Uterus (tissue), 4 donors: Measurements from ENCODE around the gene SINHCAF. TPM values are rescaled to one million over a fixed set of nuclear protein-coding genes. Genes with fewer than 3 reads are reported as not detected.
A peak's percentile ranks its signal among the peaks of the same experiment; 100 is the strongest.

ENCODE experiments used
- DNase-seq, 2 donors: peaks; one replicate each; pipeline ENCODE4 v3.0.0-alpha.2; 2019 to 2020
- H3K27ac ChIP-seq, 2 donors: fragments of 200-600 bp; sonication (generic); 1 replicate in 1 of 2; 2 replicates in 1 of 2; pipeline ENCODE4 v1.5.1; 2016 to 2018
- H3K27me3 ChIP-seq, 2 donors: fragments of 200-600 bp; sonication (generic); one replicate each; pipeline ENCODE4 v1.5.1; 2018 to 2019; ENCODE audit warnings: control low read depth in 1 of 2
- H3K36me3 ChIP-seq, 2 donors: fragments of 200-600 bp; sonication (generic); one replicate each; pipeline ENCODE4 v1.5.1; 2019; ENCODE audit warnings: control low read depth in 1 of 2
- H3K4me1 ChIP-seq, 2 donors: fragments of 200-600 bp; sonication (generic); one replicate each; pipeline ENCODE4 v1.5.1; 2018 to 2019; ENCODE audit warnings: control low read depth in 1 of 2
- H3K4me3 ChIP-seq, 2 donors: fragments of 200-600 bp; sonication (generic); 1 replicate in 1 of 2; 2 replicates in 1 of 2; pipeline ENCODE4 v1.5.1; 2018 to 2019; ENCODE audit warnings: mild to moderate bottlenecking in 1 of 2
- H3K9me3 ChIP-seq, 2 donors: fragments of 200-600 bp; sonication (generic); one replicate each; pipeline ENCODE4 v1.5.1; 2019; ENCODE audit warnings: control low read depth in 1 of 2
- CTCF ChIP-seq, 4 experiments: fragments of 200-600 bp in 2 of 4; fragments of 450-650 bp in 2 of 4; sonication (generic) in 2 of 4; IDR thresholded peaks; one replicate each; pipeline ENCODE4 v1.5.1; 2016 to 2019; ENCODE audit warnings: antibody characterized with exemption in 4 of 4, mild to moderate bottlenecking in 2 of 4, moderate library complexity in 1 of 4
- POLR2A ChIP-seq, 2 donors: fragments of 450-650 bp; IDR thresholded peaks; one replicate each; pipeline ENCODE4 v1.6.1; 2016; ENCODE audit warnings: antibody characterized with exemption in 2 of 2, mild to moderate bottlenecking in 1 of 2, moderate library complexity in 1 of 2
- intact Hi-C: fragments of 100-400 bp; cut with DNase I; formaldehyde crosslinking; loops from one replicate; pipeline ENCODE4 v1.15.1; 2023; ENCODE audit warnings: low total_unique reads
- total RNA-seq, 4 donors: library from RNA; depleted of rRNA in 3 of 4; stranded (reverse); fragments of >200 nt in 3 of 4; gene quantifications; one replicate each; pipeline versions ENCODE4 v1.1.0 to v1.2.4, GENCODE V29; 2014 to 2023
- donor health status: DM: yes; HTN: yes; CAD: no.

Gene SINHCAF
- total RNA-seq, 4 donors from 2014 or later = 26.1 to 237 (median 109) TPM

GRCh38 chr12:31280183-31280582 lies 45.8 kb downstream of the SINHCAF start:
- TF ChIP-seq CTCF (IDR thresholded peaks at IDR 0.05) (no peak), POLR2A (IDR thresholded peaks at IDR 0.05) (no peak)
- H3K27ac ChIP-seq = peak overlapping the region; percentile 47 to 85

GRCh38 chr12:31279390-31279924 lies 46.5 kb downstream of the SINHCAF start:
- intact Hi-C loops = no loop called here
- DNase-seq = no peak

More at GRCh38 chr12:31280183-31280582, 45.8 kb downstream of the SINHCAF start:
- peaks cover 0 to 2% of the 10 kb centered on the region in 2 donors for H3K36me3 ChIP-seq
- no peaks in the 10 kb centered on the region for H3K9me3 ChIP-seq
- peak in 1 of 2 donors; percentile 35 for DNase-seq
- H3K4me3 ChIP-seq = no peak overlapping the region
- no peaks in the 10 kb centered on the region for H3K27me3 ChIP-seq
- intact Hi-C loops = no loop called here
- peaks cover 0 to 18% of the 10 kb centered on the region in 2 donors for H3K4me1 ChIP-seq

GRCh38 chr12:31278832-31279231 lies 47.1 kb downstream of the SINHCAF start:
- no peaks in the 10 kb centered on the region for H3K9me3 ChIP-seq
- H3K36me3 ChIP-seq = no peaks in the 10 kb centered on the region
- no peak for DNase-seq
- TF ChIP-seq POLR2A (IDR thresholded peaks at IDR 0.05) (no peak), CTCF (IDR thresholded peaks at IDR 0.05) (no peak)
- peak overlapping the region; percentile 47 to 85 for H3K27ac ChIP-seq
- H3K4me3 ChIP-seq = no peak overlapping the region
- no peaks in the 10 kb centered on the region for H3K27me3 ChIP-seq
- H3K4me1 ChIP-seq = peaks cover 0 to 18% of the 10 kb centered on the region in 2 donors
- intact Hi-C loops = no loop called here

More at GRCh38 chr12:31279390-31279924, 46.5 kb downstream of the SINHCAF start:
- H3K27me3 ChIP-seq = no peaks in the 10 kb centered on the region
- TF ChIP-seq POLR2A (IDR thresholded peaks at IDR 0.05) (no peak), CTCF (IDR thresholded peaks at IDR 0.05) (no peak)
- H3K36me3 ChIP-seq = no peaks in the 10 kb centered on the region
- peaks cover 0 to 18% of the 10 kb centered on the region in 2 donors for H3K4me1 ChIP-seq
- no peak overlapping the region for H3K4me3 ChIP-seq
- peak overlapping the region; percentile 47 to 85 for H3K27ac ChIP-seq
- no peaks in the 10 kb centered on the region for H3K9me3 ChIP-seq

GRCh38 chr12:31278424-31278823 lies 47.5 kb downstream of the SINHCAF start:
- H3K9me3 ChIP-seq = no peaks in the 10 kb centered on the region
- no peaks in the 10 kb centered on the region for H3K36me3 ChIP-seq
- no peak for DNase-seq
- peak overlapping the region; percentile 47 to 85 for H3K27ac ChIP-seq
- H3K4me1 ChIP-seq = peaks cover 0 to 18% of the 10 kb centered on the region in 2 donors
- intact Hi-C loops = no loop called here
- no peak overlapping the region for H3K4me3 ChIP-seq
- no peaks in the 10 kb centered on the region for H3K27me3 ChIP-seq
- TF ChIP-seq CTCF (IDR thresholded peaks at IDR 0.05) (no peak), POLR2A (IDR thresholded peaks at IDR 0.05) (no peak)

GRCh38 chr12:31277081-31277480 lies 48.9 kb downstream of the SINHCAF start:
- intact Hi-C loops = no loop called here
- Histone ChIP-seq H3K27ac (peak overlapping the region in 1 of 2 donors; percentile 85), H3K27me3 (no peaks in the 10 kb centered on the region), H3K4me3 (no peak overlapping the region), H3K36me3 (no peaks in the 10 kb centered on the region), H3K4me1 (peaks cover 0 to 13% of the 10 kb centered on the region in 2 donors), H3K9me3 (no peaks in the 10 kb centered on the region)
- no peak for TF ChIP-seq POLR2A (IDR thresholded peaks at IDR 0.05)
- no peak for TF ChIP-seq CTCF (IDR thresholded peaks at IDR 0.05)
- DNase-seq = no peak
